Measurements from ENCODE around the gene SHC3.

Gene SHC3

GRCh38 chr9:89049646-89050045 is 129.0 kb downstream of the SHC3 start:
- DNase-seq: no peak

- DNase-seq: no peak
Observed at GRCh38 chr9:89048616-89049015, 130.0 kb downstream of the SHC3 start.

GRCh38 chr9:89047667-89048066 is 131.0 kb downstream of the SHC3 start:
- no peak for DNase-seq

GRCh38 chr9:89046832-89047231 is 131.8 kb downstream of the SHC3 start:
- DNase-seq: no peak

- no peak for DNase-seq
Observed at GRCh38 chr9:89044881-89045280, 133.7 kb downstream of the SHC3 start.

GRCh38 chr9:89044104-89044503 is 134.5 kb downstream of the SHC3 start:
- DNase-seq: no peak

GRCh38 chr9:89042984-89043383 is 135.6 kb downstream of the SHC3 start:
- no peak for DNase-seq

- DNase-seq: no peak
Observed at GRCh38 chr9:89039664-89040063, 139.0 kb downstream of the SHC3 start.

GRCh38 chr9:89039104-89039465 is 139.5 kb downstream of the SHC3 start:
- no peak for DNase-seq

GRCh38 chr9:89038382-89039103 is 140.1 kb downstream of the SHC3 start:
- DNase-seq: no peak

- no peak for DNase-seq
Observed at GRCh38 chr9:89037891-89038290, 140.7 kb downstream of the SHC3 start.

GRCh38 chr9:89037346-89037745 is 141.3 kb downstream of the SHC3 start:
- DNase-seq: no peak

GRCh38 chr9:89036891-89037290 is 141.7 kb downstream of the SHC3 start:
- DNase-seq: peak; percentile 81 to 85

- DNase-seq: peak in 1 of 2 experiments; percentile 20
Observed at GRCh38 chr9:89036383-89036782, 142.2 kb downstream of the SHC3 start.

- DNase-seq: no peak
Observed at GRCh38 chr9:89032661-89033060, 146.0 kb downstream of the SHC3 start.

GRCh38 chr9:89032173-89032572 is 146.4 kb downstream of the SHC3 start:
- DNase-seq: no peak

- no peak for DNase-seq
Observed at GRCh38 chr9:89029788-89030187, 148.8 kb downstream of the SHC3 start.

GRCh38 chr9:89026876-89027275 is 151.7 kb downstream of the SHC3 start:
- DNase-seq: no peak

GRCh38 chr9:89025553-89025952 is 153.1 kb downstream of the SHC3 start:
- no peak for DNase-seq

- no peak for DNase-seq
Observed at GRCh38 chr9:89024727-89025126, 153.9 kb downstream of the SHC3 start.

GRCh38 chr9:89023740-89024139 is 154.9 kb downstream of the SHC3 start:
- peak; percentile 29 to 52 for DNase-seq

- DNase-seq: no peak
Observed at GRCh38 chr9:89022902-89023301, 155.7 kb downstream of the SHC3 start.

- no peak for DNase-seq
Observed at GRCh38 chr9:89022001-89022759, 156.4 kb downstream of the SHC3 start.

GRCh38 chr9:89021154-89021803 is 157.3 kb downstream of the SHC3 start:
- DNase-seq: peak in 1 of 2 experiments; percentile 3

Data from Kasumi-1 (cell line).